Epidermal melanocyte (primary cell): ENCODE measurements around the gene CTDSP2.
"Not testable (repeated sequence)": the region's sequence is repeated elsewhere in the genome, so short reads cannot be mapped to it uniquely, and the experiment has no call there.

ENCODE experiments used
- DNase-seq: peaks from one replicate; pipeline ENCODE4 v3.0.0; 2011; ENCODE audit warnings: low spot score; ENCODE audit not compliant: insufficient read length

Gene CTDSP2

DNA sequence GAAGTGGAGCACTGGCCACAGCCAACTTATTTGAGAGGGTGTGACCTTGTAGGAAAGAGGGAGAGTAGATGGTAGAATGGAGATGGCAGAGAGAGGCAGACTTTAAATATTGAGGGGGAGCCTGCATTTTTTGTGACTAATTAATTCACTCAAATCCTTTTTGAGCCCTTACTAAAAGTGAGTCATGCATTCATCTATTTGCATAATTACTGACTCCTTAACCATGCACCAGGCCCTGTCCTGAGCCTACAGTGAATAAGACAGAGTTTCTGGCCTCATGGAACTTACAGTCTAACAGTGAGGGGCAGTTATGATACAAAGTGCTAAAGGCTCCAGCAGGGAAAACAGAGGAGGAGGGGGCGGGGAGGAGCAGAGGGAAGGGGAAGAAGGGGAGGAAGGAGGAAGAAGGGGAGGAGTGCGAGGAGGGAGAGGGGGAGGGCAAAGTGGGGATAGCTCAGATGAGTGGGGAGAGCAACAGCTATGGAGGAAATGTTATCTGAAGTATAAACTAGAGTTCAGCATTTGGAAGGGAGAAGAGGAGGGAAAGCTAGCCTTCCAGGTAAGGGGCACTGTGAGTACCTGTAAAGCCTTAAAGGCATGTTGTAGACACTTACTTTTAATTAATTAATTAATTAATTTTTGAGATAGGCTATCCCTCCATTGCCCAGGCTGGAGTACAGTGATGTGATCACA, 7.5 kb upstream of the CTDSP2 start:
- DNase-seq: no peak

DNA sequence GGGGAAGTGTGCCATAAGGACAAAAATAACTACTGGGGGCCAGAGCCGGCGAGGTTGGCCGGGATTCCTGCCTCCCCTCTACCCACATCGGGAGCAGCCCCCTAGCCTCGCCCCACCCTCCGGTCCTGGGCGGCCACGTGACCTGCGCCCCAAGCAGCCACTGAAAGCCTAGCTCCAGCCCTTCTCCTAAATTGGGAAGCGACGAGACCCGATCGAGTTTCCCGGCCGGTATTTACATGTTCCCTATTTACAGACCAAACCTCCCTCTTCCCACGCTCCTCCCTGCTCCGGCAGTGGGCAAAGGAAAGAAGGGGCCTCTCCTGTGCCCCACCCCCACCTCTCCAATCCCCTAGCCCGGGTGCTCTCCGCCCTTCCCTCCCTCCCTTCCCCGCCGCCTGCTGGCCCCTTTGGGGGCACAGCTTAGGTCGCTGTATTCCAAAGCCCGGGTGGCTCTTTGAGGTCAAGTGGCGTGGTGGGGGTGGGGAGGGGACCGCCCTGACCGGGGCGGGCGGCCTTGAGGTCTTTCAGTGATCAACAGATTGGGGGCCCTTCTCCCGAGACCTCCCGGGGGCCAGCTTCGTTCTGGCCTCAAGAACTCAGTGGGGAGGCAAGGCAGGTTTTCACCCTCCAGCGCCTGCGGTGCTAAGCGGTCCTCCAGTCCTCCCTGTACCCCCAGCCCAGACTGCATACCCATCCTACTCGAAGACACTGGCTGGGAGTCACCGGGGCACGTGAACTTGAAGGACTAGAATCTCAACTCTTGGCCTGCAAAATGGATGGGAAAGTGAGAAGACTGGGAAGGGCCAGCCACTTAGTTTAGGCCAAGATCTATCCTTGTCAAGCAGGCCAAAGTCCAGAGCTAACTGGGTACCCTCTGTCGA, 6.3 kb upstream of the CTDSP2 start:
- DNase-seq: no peak

DNA sequence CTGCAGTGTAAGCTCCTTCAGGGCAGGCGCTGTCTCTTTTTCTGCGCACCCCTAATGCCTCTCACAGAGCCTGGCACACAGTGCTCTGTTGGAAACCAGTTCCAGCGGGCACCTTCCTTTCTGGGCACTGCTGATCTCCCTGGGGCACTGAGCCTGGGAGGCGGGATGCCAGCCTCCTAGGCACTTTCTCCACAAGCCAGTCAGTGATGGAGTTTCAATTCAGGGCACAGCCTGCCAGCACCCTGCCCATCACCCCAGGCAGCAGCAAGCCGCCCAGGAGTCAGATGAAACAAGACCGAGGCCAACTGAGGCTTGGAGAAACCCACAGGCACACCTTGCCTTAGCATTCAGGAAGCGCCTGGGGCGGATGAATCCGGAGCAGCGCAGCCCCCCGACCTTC, 5.7 kb upstream of the CTDSP2 start:
- DNase-seq: no peak

DNA sequence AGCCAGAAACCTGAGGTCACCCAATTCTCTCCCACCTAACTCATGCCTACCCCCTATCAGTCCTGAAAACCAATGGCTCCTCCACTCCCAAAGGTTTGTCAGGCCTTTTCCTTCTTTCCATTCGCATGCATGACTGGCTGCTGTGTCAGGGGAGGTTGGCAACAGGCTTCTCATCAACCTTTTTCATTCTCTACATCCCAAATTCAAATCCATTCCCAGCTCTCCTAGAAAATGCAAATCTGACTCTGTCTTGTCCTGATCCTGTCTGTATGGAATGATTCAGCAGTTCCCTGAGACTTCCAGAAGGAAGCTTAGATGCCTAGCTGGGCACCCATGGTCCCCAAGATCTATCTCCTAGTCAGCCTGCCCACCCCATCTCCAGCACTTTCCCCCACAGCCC, 5.0 kb upstream of the CTDSP2 start:
- no peak for DNase-seq

DNA sequence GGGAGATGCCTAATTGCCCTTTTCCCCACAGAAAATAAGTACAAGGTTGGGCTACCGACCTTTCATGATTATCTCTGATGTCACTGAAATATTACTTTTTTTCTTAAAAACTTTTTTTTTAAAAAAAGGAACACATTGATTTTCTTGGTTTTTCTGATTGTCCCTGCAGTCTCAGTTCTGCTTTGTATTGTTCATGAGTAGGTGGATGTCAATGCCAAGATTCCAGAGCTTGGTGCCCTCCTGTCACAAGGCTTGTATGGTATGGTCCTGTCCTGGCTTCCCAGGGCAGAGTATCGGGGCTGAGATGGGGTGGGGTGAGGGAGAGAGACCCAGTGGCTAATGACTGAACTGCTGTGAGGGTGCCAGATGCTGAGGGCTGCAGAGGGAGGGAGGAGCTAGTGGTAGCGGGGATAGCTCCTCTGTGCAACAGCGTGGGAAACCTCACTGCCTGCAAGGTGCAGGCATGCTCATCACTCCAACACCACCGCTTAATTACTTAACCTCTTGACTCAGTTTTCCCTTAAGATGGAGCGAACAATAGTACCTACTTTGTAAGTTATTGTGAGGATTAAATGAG, 4.4 kb upstream of the CTDSP2 start:
- DNase-seq: no peak

DNA sequence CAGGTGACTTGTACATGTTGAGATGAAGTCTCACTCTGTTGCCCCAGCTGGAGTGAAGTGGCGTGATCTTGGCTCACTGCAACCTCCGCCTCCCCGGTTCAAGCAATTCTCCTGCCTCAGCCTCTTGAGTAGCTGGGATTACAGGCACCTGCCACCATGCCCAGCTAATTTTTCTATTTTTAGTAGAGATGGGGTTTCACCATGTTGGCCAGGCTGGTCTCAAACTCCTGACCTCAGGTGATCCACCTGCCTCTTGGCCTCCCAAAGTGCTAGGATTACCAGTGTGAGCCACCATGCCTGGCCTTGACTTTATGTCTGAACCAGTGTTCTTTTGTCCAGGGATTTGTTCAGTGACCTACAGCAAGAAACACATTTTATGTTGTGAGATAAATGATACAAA, 2.9 kb upstream of the CTDSP2 start:
- DNase-seq: not testable (repeated sequence)

DNA sequence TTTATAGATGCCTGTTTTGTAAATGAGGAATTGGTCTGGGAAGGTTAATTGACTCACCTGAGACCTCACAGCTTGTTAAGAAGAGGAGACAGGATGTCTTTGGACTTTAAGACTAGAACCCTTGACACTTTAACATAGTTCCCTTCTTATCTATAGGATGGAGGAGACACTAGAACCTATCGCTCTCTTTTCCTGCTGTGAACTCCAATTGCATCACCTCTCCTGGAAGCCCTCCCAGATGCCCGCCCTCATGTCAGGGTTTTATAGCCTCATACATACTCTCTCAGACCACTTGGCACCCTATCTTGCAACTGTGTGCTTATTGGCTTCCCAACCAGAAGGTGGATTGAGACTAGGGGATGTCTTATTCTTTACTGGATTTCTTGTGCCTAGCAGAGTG, 2.5 kb upstream of the CTDSP2 start:
- DNase-seq: no peak

DNA sequence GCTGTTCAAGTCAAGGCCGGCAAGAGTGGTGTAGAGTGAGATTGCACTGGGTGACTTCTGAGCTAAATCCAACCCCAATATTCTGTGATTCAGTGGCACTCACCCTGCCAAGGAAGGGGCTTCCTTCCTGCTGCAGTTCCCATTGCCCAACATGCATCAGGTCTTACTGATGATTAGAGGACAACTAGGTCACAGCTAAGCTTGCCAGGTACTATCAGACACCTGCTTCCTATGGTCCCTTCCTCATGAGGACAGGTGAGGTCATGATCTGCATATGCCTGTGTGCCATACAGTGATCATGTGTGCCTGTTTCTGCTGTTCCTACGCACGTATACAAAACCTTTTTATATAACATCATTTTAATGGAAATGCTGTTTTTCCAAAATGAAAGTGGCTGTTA, 1.7 kb upstream of the CTDSP2 start:
- no peak for DNase-seq

DNA sequence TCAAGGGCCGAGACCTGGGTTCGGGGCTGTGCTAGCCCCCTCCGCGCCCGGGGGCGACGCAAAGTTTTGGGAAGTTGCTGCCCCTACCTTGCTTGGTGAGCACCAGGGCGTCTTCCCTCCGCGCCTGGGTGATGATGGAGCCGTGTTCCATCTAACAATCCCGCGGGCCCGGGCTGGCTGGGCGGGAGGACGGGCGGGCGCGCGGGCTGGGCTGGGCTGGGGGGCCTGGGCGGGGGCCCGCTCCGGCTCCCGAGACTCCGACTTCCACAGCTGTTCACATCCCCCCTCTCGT, 298 bp downstream of the CTDSP2 start:
- DNase-seq: no peak

DNA sequence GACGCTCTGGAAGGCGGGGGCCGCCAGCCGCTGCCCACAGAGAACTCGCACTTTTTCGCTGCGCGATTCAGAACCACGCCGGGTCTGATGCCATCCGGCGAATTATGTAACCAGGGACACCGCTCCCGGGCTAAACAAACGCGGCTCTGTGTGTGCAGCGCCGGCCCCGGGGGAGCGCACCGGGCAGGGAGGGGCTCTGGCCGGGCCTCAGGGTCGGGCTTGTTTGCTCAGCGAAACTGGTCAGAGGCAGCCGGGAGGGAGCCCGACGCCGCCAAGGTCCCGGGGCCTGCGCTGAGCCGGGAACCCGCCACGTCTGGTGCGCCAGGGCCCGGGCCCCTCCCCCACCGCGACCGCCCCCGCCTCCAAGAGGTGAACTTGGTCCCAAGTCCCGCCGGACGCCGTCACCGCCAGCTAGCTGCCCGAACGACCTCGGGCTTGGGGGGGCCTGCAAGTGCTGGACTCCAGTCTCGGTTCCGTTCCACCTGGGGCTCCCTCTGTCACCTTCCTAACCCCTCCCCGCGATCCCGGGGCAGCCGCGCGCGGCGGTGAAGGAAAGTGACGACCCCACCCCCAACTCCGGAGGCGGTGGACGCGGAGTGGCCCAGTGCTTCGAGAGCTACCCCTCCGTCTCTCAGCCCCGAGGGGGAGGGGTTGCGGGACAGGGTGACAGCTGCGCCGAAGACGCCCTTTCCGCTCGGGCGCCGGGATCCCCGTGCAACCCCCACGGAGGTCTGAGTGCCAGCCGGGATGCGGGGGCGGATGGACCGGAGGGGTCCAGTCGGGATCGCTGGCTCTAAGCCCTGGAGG, 848 bp downstream of the CTDSP2 start:
- DNase-seq: peak; percentile 69

DNA sequence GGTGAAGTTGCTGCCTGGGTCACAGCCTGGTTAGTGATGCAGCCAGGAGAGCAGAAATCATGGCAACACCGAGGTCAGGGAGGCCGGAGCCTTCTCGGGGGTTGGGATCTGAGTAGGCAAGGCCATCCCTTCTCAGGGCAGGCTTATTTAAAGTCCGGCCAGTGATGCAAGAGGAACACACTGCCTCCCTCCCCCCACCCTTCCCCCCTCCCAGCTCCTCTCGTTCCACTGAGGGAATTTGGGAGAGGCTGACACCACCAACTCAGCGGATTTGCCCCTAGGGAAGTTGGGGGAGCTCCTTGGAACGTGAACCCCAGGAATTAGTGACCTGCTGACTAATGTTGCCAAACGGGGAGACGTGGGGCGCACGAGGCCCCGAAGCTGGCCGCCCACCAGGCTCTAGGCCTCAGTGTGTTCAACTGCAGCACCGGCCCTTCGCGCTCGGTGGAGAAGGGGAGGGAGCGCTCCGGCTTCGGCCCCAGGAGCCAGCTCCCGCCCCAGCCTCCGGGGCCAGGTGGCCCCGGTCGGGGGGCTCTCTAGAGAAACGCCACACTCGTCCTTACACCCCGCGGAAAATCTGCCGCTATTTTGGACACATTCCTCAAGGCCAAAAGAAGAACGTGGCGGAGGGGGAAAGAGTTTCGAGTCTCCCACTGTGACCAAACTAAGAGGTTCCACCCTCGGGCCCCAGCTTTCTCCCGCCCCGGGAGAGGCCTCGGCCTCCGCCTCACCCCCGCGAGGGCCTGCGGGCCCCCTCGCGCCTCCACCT, 1.6 kb downstream of the CTDSP2 start:
- DNase-seq: peak; percentile 66

DNA sequence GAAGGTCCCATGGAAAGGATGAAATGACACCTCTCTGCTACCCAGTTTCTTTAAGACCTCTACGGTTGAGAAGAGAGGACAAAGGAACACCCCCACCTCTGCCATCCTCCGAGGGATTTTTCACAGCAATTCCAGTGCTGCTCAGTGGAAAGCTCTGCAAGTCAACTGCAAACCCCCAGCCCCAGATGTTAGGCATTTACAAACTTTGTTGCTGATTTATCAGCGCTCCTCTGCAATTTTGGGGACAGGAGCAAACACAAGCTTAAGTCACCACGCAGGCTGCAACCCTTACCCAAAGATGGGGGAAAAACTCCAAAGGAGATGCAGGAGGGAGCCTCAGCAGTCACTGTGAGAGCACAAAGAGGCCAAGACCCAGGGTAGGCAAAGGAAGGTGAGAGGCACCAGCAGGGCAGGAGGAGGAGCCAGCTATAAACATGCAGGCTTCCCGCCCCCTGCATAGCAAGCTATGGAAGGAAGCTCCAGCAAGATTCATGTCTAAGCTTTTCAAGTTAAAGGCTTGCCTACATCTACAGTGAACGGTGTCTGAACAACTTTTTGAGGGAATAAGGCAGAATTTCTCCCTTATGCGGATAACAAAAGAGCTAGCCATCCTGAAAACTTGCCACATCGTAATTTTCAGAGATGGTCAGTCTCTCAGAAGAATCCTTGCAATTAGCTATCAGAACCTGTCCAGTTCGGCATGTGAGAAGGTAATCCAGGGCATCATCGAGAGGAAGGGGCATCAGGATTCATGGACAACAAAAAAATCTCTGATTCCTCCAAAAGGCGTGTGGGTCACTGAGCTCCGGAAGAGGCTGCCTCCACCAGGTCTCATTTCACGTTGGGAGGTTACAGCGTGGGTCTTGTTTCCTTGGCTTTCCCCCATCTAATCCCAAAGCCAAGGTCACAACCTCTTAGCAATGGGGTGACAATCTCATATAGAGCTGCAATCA, 3.9 kb downstream of the CTDSP2 start:
- no peak for DNase-seq

DNA sequence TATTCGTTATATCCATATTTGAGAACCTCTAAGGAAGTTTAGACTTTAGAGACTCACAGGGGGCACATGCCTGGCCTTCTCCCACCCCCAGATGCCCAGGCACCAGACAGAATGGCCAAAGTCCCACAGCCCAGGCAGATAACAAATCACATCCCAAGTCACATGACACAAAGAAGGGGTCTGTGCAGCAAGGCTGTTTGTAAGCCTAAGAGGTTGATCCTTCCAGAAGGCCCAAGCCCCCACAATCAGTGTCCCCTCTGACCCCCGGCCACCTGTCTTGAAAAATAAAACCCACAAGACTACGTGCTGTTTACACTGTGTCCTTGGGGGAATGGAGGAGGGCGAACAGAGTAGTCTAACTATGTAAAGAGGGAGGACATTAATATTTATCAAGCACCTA, 5.1 kb downstream of the CTDSP2 start:
- DNase-seq: no peak

DNA sequence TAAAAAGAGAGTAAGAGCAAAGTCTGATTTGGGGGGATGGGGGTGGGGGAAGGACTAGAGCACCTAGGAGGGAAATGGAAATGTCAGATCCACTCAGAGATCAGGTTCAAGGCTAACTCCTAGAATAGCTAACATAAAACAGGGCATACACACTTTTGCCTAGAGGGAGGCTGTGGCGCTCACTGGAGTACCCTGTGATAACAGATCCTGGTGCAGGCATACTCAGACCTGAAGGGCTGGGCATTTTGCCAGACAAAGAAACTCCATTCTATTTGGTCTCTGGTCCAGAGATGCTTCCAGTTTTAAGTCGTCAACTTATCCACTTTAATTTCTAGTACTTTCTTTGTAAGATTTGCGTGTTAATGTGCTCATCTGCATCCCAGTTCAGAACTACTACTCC, 5.8 kb downstream of the CTDSP2 start:
- no peak for DNase-seq

DNA sequence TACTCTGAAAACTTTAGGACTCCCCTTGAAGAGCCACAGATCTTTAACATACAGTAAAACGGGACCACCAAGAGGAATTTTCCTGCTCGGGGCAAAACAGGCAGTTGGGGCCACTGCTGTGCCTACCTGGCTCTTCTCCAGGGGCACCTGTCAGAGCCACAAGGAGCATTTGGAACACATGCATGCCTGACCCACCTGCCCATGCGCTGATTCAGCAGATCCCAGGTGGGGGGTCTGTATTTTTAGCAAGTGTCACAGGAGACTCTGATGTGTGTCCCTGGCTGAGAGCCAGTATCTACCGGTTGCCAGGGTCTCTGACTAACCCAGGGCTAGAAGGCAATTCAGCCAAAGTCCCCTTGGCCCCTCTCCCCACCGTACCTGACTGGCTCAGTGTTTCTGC, 6.5 kb downstream of the CTDSP2 start:
- no peak for DNase-seq

DNA sequence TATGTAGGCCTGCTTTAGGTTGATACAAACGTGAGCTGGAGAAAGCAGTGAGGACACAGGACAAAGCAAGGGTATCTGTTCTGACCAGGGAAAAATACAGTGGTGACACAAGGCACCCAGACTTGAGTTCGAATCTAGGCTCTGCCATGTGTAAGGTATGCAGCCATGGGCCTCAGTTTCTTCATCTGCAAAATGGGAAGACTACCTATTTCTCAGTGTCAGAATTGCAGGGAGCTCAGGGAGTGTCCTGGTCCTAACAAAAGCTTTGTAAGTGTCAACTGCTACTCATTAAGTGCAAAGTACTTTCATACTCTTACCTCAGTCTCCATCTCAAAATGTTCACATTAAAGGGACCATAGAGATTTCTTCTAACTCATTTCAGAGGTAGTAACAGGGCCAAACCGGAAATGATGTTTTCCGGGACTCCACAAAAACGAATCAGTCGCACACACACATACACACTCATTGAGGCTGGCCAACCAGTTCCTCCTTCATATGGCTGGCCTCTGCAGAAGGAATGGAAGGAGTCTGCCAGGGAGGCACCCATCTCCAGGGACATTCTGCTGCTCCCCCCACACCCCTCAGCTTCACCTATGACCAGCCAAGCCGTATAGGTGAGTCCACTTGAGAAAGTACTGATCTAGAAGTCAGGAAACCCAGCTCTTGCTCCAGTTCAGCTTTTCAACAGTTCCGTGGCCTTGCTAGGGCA, 7.8 kb downstream of the CTDSP2 start:
- no peak for DNase-seq

DNA sequence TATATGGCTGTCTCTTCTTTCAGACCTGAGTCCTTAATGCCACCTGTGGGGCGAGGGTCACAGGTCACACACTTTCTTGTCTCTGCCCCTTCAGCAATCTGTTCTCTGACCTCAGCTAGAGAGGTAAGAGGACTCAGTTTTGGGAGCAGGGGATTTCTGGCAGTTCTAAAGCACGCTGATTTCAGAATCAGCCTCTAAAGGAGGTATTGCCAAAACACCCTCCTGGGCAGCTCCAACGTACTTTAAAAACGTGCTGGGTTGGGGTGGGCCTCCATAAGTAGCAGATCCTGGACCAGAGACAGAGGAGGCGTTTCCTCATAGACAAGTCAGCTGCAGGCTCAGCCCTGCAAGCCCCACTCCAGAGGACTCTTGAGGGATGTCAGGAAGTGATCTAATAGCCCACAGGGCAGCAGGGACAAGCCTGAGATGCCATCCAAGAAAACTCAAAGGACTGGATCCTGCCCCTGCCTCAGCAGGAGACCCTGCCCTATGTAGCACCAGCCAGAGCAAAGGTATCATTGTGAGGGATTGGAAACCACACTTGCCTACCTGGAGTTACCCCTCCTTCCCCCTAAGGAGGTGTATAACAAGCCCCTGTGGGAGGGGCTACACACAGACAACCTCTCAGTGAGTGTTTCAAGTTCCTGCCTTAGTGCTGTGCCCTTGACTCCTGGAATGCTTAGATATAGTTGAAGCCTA, 8.5 kb downstream of the CTDSP2 start:
- no peak for DNase-seq

DNA sequence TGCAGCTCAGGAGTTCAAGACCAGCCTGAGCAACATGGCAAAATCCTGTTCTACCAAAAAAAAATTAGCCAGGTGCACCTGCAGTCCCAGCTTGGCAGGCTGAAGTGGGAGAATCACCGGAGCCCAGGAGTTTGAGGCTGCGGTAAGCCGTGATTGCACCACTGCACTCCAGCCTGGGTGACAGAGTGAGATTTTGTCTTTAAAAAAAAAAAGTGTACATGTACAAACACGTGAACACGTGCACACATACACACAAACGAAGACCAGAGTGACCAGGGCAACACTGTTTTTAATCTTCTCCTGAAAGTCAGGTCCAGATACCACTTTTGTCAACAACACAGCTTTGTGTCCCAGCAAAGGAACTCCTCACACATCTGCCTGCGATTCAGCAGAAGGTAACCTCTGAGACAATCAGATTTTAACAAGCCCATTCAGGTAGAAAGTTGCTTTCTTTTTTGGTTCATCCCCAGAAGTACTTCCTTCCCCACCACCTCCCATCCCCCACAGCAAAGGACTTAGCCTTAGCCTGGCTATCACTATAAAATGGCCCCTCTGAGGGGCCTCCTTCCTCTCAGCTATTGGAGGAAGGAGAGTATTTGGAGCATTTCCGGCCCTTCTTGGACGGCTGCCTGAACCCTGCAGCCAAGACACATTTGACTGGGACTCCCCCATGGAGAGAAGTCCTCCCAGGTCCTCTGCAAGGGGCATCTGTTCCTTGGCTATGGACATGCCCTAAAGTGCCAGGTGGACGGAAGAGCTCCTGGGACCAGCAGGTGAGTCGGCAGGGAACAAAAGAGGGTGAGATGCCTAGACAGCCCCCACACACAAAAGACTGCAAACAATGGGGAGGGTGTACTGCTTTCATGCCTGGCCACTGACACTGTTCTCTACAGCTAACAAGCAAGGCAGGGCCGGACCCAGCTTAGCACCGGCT, 9.8 kb downstream of the CTDSP2 start:
- DNase-seq: peak; percentile 83
